ENCODE results near the gene MGAT4C.

MGAT4C gene

DNA sequence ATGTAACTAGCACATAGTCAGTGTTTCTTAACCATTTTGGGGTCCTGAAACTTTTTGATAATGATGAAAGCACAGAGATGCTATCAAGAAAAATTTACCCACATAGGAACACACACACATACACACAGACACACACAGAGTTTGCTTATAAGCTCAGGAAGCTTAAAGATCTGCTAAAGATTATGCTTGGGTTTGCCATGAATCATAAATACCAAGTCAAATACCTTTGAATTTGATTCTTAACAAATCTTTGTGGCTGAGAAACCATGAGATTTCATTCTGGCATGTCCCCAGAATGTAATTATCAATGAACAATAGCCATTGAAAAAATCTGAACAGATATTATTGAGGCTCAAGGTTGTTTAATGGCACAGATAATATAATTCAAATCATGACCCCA is 292.9 kb downstream of the MGAT4C start:
- no peak for DNase-seq

- DNase-seq, result no peak
Observed at GRCh38 chr12:85956081-85956480, 300.1 kb downstream of the MGAT4C start.

DNA sequence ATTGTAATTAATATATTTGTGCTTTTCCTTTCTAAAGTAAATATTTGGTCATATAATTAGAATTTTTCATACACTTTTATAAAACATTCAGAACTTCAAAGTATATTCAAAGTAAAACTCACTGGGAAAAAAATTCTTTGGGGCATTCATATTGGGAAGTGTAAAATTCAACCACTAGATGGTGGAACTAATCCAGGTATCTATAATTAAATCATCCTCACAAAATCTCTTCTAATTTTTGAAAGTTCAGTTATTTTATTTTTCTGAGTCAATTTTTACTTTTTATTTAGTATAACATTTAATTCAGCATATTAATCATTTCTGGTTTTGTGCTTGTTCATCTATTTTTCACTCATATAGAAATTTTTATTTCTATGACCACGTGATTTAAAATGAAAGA is 301.1 kb downstream of the MGAT4C start:
- DNase-seq, result no peak

GRCh38 chr12:85951823-85952222 is 304.4 kb downstream of the MGAT4C start:
- no peak for DNase-seq

- DNase-seq, result no peak
Observed at GRCh38 chr12:85949253-85949652, 306.9 kb downstream of the MGAT4C start.

DNA sequence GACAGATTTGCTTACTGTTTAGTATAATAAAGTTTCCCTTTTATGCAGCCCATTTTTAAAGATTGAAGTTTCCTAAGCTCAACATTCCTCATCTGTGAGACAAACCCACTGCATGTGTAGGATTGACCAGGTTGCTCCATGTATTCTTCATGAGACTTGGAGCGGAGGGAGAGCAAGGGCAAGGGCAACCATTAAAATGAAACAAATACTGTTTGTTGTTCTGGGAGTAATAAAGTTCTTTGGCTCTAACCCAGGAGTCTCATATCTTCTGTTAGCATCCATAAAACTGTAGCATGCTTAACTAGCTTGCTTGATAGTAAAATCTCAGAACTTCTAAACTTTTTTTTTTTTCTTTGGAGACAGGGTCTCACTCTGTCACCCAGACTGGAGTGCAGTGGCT is 307.9 kb downstream of the MGAT4C start:
- DNase-seq, result no peak

- no peak for DNase-seq
Observed at GRCh38 chr12:85947286-85947685, 308.9 kb downstream of the MGAT4C start.

DNA sequence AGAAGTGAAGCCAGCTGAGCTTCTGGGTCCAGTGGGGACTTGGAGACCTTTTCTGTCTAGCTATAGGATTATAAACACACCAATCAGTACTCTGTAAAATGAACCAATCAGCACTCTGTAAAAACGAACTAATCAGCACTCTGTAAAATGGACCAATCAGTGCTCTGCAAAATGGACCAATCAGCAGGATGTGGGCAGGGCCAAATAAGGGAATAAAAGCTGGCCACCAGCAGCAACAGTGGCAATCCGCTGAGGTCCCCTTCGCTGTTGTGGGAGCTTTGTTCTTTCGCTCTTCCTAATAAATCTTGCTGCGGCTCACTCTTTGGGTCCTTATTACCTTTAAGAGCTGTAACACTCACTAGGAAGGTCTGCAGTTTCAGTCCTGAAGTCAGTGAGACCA is 309.8 kb downstream of the MGAT4C start:
- DNase-seq, result no peak

- no peak for DNase-seq
Observed at GRCh38 chr12:85927166-85927565, 329.0 kb downstream of the MGAT4C start.

GRCh38 chr12:85923767-85924331 is 332.3 kb downstream of the MGAT4C start:
- DNase-seq, result no peak

DNA sequence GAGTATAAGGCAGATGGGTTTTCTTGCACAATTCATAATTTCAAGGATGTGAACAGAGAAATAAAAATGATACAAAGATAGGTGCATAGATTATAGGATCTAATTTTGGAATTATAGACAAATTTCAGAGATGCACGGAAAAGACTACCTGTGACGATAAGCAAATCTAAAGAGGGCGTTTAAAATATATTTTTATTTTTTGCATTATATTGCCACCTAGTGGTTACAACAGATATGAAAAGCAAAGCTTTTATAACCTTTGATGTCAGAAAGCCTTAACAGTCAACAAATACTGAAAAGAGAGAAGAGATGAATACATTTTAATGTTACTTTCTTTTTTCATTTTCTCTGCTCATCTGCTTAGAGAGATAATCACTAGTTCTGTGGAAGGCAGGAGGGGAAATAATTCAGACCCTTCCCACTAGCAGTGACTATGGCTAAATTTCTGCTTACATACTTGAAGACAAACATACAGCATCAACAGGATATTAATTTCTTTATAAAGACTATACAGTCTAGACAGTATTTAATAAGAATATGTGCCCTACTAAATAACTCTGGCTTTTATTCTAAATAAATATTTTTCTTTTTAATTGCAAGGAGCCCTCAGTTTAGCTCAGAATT is 335.8 kb downstream of the MGAT4C start:
- DNase-seq, result peak in 1 of 2 experiments; percentile 7

All from NCI-H187 (cell line).